Measurements from ENCODE around the gene SLC6A7. TPM values are rescaled to one million over a fixed set of nuclear protein-coding genes. Genes with fewer than 3 reads are reported as not detected.

The SLC6A7 gene
- total RNA-seq, 2 experiments from 2014 or later, result not detected

GRCh38 chr5:150148117-150148927 is 41.5 kb upstream of the SLC6A7 start:
- no peaks in the 10 kb centered on the region for H3K27me3 Mint-ChIP-seq (ENCODE audit: low read depth)
- H3K9me3 Mint-ChIP-seq, result no peaks in the 10 kb centered on the region
- no peak for DNase-seq
- CTCF ChIA-PET, result interaction anchor here (1.0 to 1.4 kb wide), 2 partner anchors 14 to 18 kb away, joined by 3 read pairs; no protein-coding TSS in a partner anchor
- H3K27ac Mint-ChIP-seq, result no peak overlapping the region
- H3K4me3 Mint-ChIP-seq, result no peak overlapping the region
- H3K4me1 Mint-ChIP-seq (ENCODE audit: low read depth), result no peaks in the 10 kb centered on the region
- H3K36me3 Mint-ChIP-seq (ENCODE audit: low read depth), result no peaks in the 10 kb centered on the region
- intact Hi-C loops (cut with micrococcal nuclease), result no loop called here

DNA sequence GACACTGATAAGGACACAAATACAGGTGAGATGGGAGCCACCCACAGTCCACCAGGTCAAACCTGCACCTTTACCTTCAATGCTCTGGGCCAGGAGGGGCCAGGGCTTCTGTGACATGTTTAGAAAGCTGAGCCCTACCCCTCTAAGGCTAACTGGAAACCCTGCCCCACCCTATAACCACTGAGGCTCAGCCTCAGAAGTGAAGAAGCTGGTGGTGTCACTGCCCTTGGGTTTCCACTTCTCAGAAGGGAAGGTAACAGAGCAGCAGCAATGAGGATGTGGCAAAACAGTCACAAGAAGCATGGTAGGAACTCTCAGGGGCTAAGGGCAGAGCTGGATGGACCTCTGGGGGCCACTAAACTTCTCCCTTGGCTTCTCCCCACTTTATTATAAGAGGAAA is 40.2 kb upstream of the SLC6A7 start:
- DNase-seq, result no peak
- H3K27me3 Mint-ChIP-seq (ENCODE audit: low read depth), result no peaks in the 10 kb centered on the region
- intact Hi-C loops (cut with micrococcal nuclease), result no loop called here

GRCh38 chr5:150152636-150153462 is 37.0 kb upstream of the SLC6A7 start:
- peaks cover 5% of the 10 kb centered on the region for H3K4me1 Mint-ChIP-seq (ENCODE audit: low read depth)
- H3K36me3 Mint-ChIP-seq (ENCODE audit: low read depth), result no peaks in the 10 kb centered on the region
- intact Hi-C loops (cut with micrococcal nuclease), result no loop called here
- H3K9me3 Mint-ChIP-seq, result no peaks in the 10 kb centered on the region
- CTCF ChIA-PET, result interaction anchor here (0.7 to 1.2 kb wide), 2 partner anchors 15 to 102 kb away, joined by 3 to 7 read pairs; no protein-coding TSS in a partner anchor
- H3K4me3 Mint-ChIP-seq, result no peak overlapping the region
- H3K27ac Mint-ChIP-seq, result no peak overlapping the region
- no peak for DNase-seq
- H3K27me3 Mint-ChIP-seq (ENCODE audit: low read depth), result peaks cover 11% of the 10 kb centered on the region

More for the DNA sequence above, 40.2 kb upstream of the SLC6A7 start:
- no peak overlapping the region for H3K27ac Mint-ChIP-seq
- no peaks in the 10 kb centered on the region for H3K9me3 Mint-ChIP-seq
- no peaks in the 10 kb centered on the region for H3K4me1 Mint-ChIP-seq (ENCODE audit: low read depth)
- CTCF ChIA-PET, result interaction anchor here (1.4 kb wide), 1 partner anchor 13 kb away, joined by 3 read pairs; no protein-coding TSS in a partner anchor
- H3K4me3 Mint-ChIP-seq, result no peak overlapping the region
- H3K36me3 Mint-ChIP-seq (ENCODE audit: low read depth), result no peaks in the 10 kb centered on the region

- Mint-ChIP-seq H3K9me3 (no peaks in the 10 kb centered on the region), H3K4me1 (ENCODE audit: low read depth) (peaks cover 5% of the 10 kb centered on the region), H3K27ac (no peak overlapping the region), H3K36me3 (ENCODE audit: low read depth) (no peaks in the 10 kb centered on the region), H3K27me3 (ENCODE audit: low read depth) (peaks cover 11% of the 10 kb centered on the region), H3K4me3 (no peak overlapping the region)
- intact Hi-C loops (cut with micrococcal nuclease), result no loop called here
- DNase-seq, result no peak
- CTCF ChIA-PET, result interaction anchor here (0.7 kb wide), 2 partner anchors 101 to 198 kb away, joined by 3 read pairs; no protein-coding TSS in a partner anchor
These were observed 36.4 kb upstream of the SLC6A7 start for GRCh38 chr5:150153483-150153882.

GRCh38 chr5:150153957-150154617 is 35.8 kb upstream of the SLC6A7 start:
- H3K4me1 Mint-ChIP-seq (ENCODE audit: low read depth), result peaks cover 5% of the 10 kb centered on the region
- no peak overlapping the region for H3K27ac Mint-ChIP-seq
- no peaks in the 10 kb centered on the region for H3K36me3 Mint-ChIP-seq (ENCODE audit: low read depth)
- peaks cover 14% of the 10 kb centered on the region for H3K27me3 Mint-ChIP-seq (ENCODE audit: low read depth)
- DNase-seq, result no peak
- CTCF ChIA-PET, result interaction anchor here (0.7 kb wide), 1 partner anchor 197 kb away, joined by 3 read pairs; no protein-coding TSS in a partner anchor
- intact Hi-C loops (cut with micrococcal nuclease), result no loop called here
- no peak overlapping the region for H3K4me3 Mint-ChIP-seq
- no peaks in the 10 kb centered on the region for H3K9me3 Mint-ChIP-seq

DNA sequence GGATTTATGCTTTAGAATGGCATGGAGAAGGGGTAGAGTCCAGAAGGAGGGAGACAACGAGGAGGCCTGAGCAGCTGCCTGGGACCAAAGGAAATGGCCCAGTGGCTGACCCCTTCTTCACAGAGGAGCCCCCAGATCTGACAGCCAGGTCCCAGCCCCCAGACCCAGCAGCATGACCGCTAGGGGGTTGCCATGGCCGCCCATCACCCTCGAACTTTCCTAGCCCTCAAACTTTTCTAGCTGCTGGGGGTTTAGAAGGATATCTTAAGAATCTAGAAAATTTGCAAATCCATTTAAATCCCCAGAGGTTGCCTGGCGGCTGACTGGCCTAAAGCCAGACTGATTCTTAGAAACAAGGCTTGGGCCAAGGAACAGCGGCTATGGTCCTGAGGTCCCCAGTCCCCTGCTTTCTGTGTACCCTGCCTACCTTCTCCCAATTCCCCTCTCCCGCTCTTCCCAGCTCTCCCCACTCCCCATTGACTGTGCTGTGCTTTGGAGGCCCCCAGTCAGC is 35.2 kb upstream of the SLC6A7 start:
- intact Hi-C loops (cut with micrococcal nuclease), result no loop called here
- no peak for DNase-seq
- CTCF ChIA-PET, result no interaction called here
- no peaks in the 10 kb centered on the region for H3K9me3 Mint-ChIP-seq
- H3K4me3 Mint-ChIP-seq, result no peak overlapping the region
- no peak overlapping the region for H3K27ac Mint-ChIP-seq
- peaks cover 14% of the 10 kb centered on the region for H3K27me3 Mint-ChIP-seq (ENCODE audit: low read depth)
- no peaks in the 10 kb centered on the region for H3K36me3 Mint-ChIP-seq (ENCODE audit: low read depth)
- peaks cover 5% of the 10 kb centered on the region for H3K4me1 Mint-ChIP-seq (ENCODE audit: low read depth)

DNA sequence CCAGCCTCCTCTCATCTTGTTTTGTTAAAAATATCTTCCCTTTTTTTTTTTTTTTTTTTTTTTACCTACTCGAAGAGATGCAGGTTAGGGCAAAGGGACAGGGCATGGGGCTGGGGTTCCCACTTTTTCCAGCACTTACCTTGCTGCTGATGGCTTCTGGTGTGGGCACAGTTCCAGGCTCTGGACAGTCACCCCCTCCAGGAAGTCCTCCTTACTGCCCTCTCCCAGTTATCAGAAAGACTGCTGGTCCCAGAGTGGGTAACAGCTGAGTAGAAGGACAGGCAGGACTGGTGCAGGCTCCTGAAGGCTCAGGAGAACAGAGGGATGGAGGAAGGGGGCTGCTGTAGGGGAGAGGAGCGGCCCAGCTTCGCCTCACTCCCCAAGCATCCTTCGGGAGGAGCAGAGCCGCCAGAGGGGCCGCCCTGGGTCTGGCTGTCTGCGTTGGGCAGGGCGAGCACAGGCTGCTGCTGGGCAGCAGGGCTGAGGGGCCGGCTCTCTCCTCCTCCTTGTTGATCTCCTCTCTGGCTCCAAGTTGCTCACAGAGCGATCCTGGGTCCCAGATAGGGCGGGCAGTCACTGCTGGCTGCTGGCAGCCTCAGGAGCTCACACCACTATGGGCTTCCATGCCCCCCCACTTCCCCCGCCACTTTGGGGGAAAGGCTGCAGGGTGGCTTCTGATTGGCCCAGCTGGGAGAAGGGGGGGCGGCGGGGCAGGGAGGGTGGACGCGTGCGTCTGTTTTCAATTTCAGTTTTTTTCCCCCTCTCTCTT is 34.4 kb upstream of the SLC6A7 start, which contains the start of gene PDGFRB:
TSS of gene PDGFRB (minus strand) at position 588 of the 769 bp plus-strand sequence. CDS start 18,798 bp downstream, outside the sequence.
- intact Hi-C loops (cut with micrococcal nuclease), result no loop called here
- Mint-ChIP-seq H3K27me3 (ENCODE audit: low read depth) (peaks cover 14% of the 10 kb centered on the region), H3K9me3 (no peaks in the 10 kb centered on the region), H3K4me3 (peak within 1 kb of the TSS; percentile 58), H3K36me3 (ENCODE audit: low read depth) (no peaks in the 10 kb centered on the region), H3K4me1 (ENCODE audit: low read depth) (peaks cover 5% of the 10 kb centered on the region), H3K27ac (no peak within 1 kb of the TSS)
- DNase-seq, result peak; percentile 33
- CTCF ChIA-PET, result no interaction called here

- H3K4me1 Mint-ChIP-seq (ENCODE audit: low read depth), result peaks cover 5% of the 10 kb centered on the region
- H3K4me3 Mint-ChIP-seq, result peak overlapping the region; percentile 58
- intact Hi-C loops (cut with micrococcal nuclease), result no loop called here
- H3K27ac Mint-ChIP-seq, result no peak overlapping the region
- H3K9me3 Mint-ChIP-seq, result no peaks in the 10 kb centered on the region
- no peak for DNase-seq
- H3K27me3 Mint-ChIP-seq (ENCODE audit: low read depth), result peaks cover 14% of the 10 kb centered on the region
- no peaks in the 10 kb centered on the region for H3K36me3 Mint-ChIP-seq (ENCODE audit: low read depth)
- CTCF ChIA-PET, result no interaction called here
These were observed 33.9 kb upstream of the SLC6A7 start for GRCh38 chr5:150156027-150156368.

- H3K36me3 Mint-ChIP-seq (ENCODE audit: low read depth), result no peaks in the 10 kb centered on the region
- intact Hi-C loops (cut with micrococcal nuclease), result no loop called here
- H3K9me3 Mint-ChIP-seq, result no peaks in the 10 kb centered on the region
- H3K4me1 Mint-ChIP-seq (ENCODE audit: low read depth), result peaks cover 5% of the 10 kb centered on the region
- no peak overlapping the region for H3K27ac Mint-ChIP-seq
- peaks cover 14% of the 10 kb centered on the region for H3K27me3 Mint-ChIP-seq (ENCODE audit: low read depth)
- DNase-seq, result no peak
- CTCF ChIA-PET, result interaction anchor here (0.5 to 0.9 kb wide), 3 partner anchors 79 to 244 kb away, joined by 3 to 5 read pairs (median 3); no protein-coding TSS in a partner anchor
- H3K4me3 Mint-ChIP-seq, result no peak overlapping the region
These were observed 33.3 kb upstream of the SLC6A7 start for GRCh38 chr5:150156540-150156939.

DNA sequence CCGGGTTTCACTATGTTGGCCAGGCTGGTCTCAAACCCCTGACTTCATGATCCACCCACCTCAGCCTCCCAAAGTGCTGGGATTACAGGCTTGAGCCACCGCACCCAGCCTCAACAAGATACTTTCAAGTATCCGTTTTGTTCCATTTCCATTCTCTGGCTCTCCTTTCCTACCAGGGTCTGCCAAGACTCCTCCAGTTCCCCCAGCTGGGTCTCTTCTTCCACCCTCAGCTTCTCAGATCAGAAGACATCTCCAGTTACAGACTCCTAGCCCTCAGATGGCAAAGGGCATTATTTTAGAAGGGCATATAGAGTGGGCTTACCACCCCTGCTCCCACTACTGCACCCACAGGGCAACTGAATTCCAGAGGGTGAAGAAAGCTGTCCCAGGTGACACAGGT is 32.7 kb upstream of the SLC6A7 start:
- no peaks in the 10 kb centered on the region for H3K9me3 Mint-ChIP-seq
- H3K27me3 Mint-ChIP-seq (ENCODE audit: low read depth), result peaks cover 14% of the 10 kb centered on the region
- no peak overlapping the region for H3K4me3 Mint-ChIP-seq
- no peaks in the 10 kb centered on the region for H3K36me3 Mint-ChIP-seq (ENCODE audit: low read depth)
- H3K4me1 Mint-ChIP-seq (ENCODE audit: low read depth), result peaks cover 5% of the 10 kb centered on the region
- intact Hi-C loops (cut with micrococcal nuclease), result no loop called here
- CTCF ChIA-PET, result interaction anchor here (0.5 to 1.7 kb wide), 5 partner anchors 61 to 243 kb away, joined by 3 to 9 read pairs (median 3); no protein-coding TSS in a partner anchor
- no peak overlapping the region for H3K27ac Mint-ChIP-seq
- DNase-seq, result no peak

DNA sequence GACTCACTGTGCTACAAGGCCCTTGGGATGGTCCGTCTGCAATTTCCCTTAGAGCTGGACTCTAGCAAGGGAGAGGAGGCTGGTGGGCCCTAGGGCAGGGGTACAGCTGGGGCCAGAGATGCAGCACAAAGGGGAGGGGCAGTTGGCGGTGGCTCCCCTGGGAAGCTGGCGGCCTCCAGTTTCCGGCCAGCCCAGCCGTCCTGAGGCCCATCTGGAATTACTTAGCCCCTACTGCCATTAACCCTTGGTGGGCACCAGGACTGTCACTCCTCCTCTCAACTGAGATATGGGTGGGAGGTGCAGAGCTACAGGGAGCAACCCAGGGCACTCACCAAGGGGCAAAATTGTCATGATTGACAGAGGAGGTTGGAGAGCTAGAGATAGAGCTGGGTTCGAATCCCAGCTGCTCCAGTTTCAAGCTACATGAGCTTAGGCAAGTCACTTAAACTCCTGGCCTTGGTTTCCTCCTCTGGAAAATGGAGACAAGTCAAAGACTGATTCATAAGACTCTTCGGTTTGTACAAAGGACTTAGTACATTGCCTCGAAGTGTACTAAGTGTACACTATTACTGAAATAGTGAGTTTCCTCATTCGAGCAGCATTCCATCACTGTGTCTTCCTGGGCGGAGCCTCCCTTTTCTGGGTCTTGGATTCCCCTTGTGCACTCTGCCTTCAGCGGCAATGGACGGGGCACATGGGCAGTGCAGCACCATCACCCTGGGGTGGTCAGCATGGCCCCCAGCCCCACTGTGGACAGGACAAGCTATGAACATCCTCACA is 31.5 kb upstream of the SLC6A7 start:
- CTCF ChIA-PET, result interaction anchor here (0.6 to 1.7 kb wide), 4 partner anchors 60 to 193 kb away, joined by 3 to 9 read pairs (median 4); no protein-coding TSS in a partner anchor
- peaks cover 14% of the 10 kb centered on the region for H3K27me3 Mint-ChIP-seq (ENCODE audit: low read depth)
- no peak for DNase-seq
- intact Hi-C loops (cut with micrococcal nuclease), result no loop called here
- H3K9me3 Mint-ChIP-seq, result no peaks in the 10 kb centered on the region
- no peak overlapping the region for H3K4me3 Mint-ChIP-seq
- peaks cover 5% of the 10 kb centered on the region for H3K4me1 Mint-ChIP-seq (ENCODE audit: low read depth)
- H3K36me3 Mint-ChIP-seq (ENCODE audit: low read depth), result no peaks in the 10 kb centered on the region
- no peak overlapping the region for H3K27ac Mint-ChIP-seq
